Pancreas (tissue), 10 donors: ENCODE measurements around the gene ETFBKMT. TPM values are rescaled to one million over a fixed set of nuclear protein-coding genes. Genes with fewer than 3 reads are reported as not detected.
"Not testable (repeated sequence)": the region's sequence is repeated elsewhere in the genome, so short reads cannot be mapped to it uniquely, and the experiment has no call there.

Source experiments
- ATAC-seq, 4 donors: fragments of 200-7000 bp; cut with Tn5 transposase; one replicate each; pipeline versions ENCODE4 v1.8.0 to v1.9.1; 2020; ENCODE audit warnings: mild to moderate bottlenecking in 4 of 4, moderate library complexity in 4 of 4
- DNase-seq, 6 donors: peaks; one replicate each; pipeline ENCODE4 v3.0.0-alpha.2; 2020
- FAIRE-seq: peaks from 2 replicates; lab custom pipeline; 2012; peaks lifted over from hg19 to GRCh38; lab: Jason Lieb, UNC
- H3K27ac ChIP-seq, 4 donors: fragments of 200-600 bp; sonication (generic); 1 replicate in 3 of 4; 2 replicates in 1 of 4; pipeline versions ENCODE4 v1.5.0 to v1.8.0; 2020
- H3K27me3 ChIP-seq, 4 donors: fragments of 200-600 bp; one replicate each; pipeline ENCODE4 v1.8.0; 2021
- H3K36me3 ChIP-seq, 3 donors: fragments of 200-600 bp; sonication (generic) in 1 of 3; one replicate each; pipeline versions ENCODE4 v1.5.0 to v1.8.0; 2020 to 2021
- H3K4me1 ChIP-seq, 3 donors: fragments of 200-600 bp; one replicate each; pipeline ENCODE4 v1.8.0; 2021
- H3K4me3 ChIP-seq, 4 donors: fragments of 200-600 bp; sonication (generic) in 2 of 4; one replicate each; pipeline versions ENCODE4 v1.5.0 to v1.8.0; 2020 to 2021
- H3K9me3 ChIP-seq, 4 donors: fragments of 200-600 bp; one replicate each; pipeline ENCODE4 v1.8.0; 2021
- WGBS, 2 donors: extraction: QIAGEN DNeasy Blood & Tissue Kit; methylation state at CpG; one replicate each; pipeline ENCODE4 v1.1.7; 2013; 5-methylcytosine and 5-hydroxymethylcytosine counted together
- intact Hi-C, 3 donors: fragments of 100-400 bp; cut with DNase I; formaldehyde crosslinking; loops; one replicate each; pipeline versions ENCODE4 v1.11.1 to v1.14.2; 2022
- polyA plus RNA-seq, 2 donors: library from polyadenylated mRNA; stranded (reverse); fragments of 200-250 nt; gene quantifications; one replicate each; pipeline ENCODE4 v1.2.3, GENCODE V29; 2013
- total RNA-seq, 6 donors: library from RNA; stranded (reverse); fragmentation: NEBNext Ultra II Directional in 4 of 6; extraction: Animal tissue kit (Norgen Biotek cat#: 25700) in 4 of 6; gene quantifications; one replicate each; pipeline versions ENCODE4 v1.2.1 to v1.2.4, GENCODE V29; 2021 to 2023
- TF ChIP-seq, protein P1 (sequence below), 4 donors: fragments of 200-600 bp; sonication (generic) in 3 of 4; IDR thresholded peaks; one replicate each; pipeline versions ENCODE4 v1.5.0 to v1.8.0; 2021; ENCODE audit warnings: antibody characterized with exemption in 4 of 4
- donor health status: healthy with polysubstance abuse.
- donor health status: DM: no; HTN: no; CAD: no; lungs with moderate emphysema.
- donor health status: DM: no; HTN: no; CAD: no.
- donor health status: control.
- donor health status: control.
- donor health status: Bipolar disorder and iron deficiency.
- donor health status: DM: yes; HTN: yes; CAD: no.
- donor health status: DM: no; HTN: no; CAD: no.
- donor health status: DM: no; HTN: no; CAD: no.
- donor health status: DM: yes; HTN: yes; CAD: no.

ETFBKMT gene
- total and polyA plus RNA-seq, 8 donors, result 1.8 to 4.6 (median 2.9) TPM

DNA sequence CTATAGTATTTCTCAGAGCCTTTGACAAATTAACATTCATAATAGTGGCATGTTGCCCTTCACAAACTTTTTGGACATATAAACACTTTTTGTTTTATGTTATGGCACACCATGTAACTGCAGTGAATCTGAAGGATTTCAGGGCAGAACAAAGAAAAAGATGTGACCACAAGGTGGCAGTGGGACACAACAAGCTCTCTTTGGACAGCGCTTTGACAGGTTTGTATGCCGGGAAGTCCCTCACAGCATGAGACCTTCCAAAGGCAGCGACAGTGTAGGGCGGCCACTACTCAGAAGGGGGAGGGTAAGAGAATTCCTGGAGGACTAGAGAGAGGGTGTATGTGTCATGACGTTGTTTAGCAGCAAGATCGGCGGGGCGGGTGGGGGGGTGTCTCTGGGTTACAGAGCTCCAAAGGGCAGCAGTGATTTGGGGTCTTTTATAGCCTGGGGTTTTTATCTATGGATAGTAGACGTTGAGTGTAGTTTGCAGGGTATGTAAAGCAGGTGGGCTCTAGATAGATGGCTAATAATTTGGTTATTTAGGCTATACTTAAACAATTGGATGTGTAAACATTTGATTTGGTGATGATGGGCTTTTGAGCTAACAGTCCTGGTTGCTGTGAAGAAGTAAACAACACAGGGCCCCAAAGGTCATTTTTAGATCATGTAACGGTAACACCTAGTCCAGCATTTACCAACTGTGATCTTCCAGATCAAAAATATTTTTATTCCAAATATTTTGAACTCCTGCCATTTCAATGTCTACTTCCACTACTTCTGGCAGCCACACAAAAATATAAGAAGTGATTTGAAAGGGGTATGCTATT is 22.9 kb downstream of the ETFBKMT start:
- ATAC-seq, result peak; percentile 40 to 96 (median 82)
- intact Hi-C loops, result no loop called here

DNA sequence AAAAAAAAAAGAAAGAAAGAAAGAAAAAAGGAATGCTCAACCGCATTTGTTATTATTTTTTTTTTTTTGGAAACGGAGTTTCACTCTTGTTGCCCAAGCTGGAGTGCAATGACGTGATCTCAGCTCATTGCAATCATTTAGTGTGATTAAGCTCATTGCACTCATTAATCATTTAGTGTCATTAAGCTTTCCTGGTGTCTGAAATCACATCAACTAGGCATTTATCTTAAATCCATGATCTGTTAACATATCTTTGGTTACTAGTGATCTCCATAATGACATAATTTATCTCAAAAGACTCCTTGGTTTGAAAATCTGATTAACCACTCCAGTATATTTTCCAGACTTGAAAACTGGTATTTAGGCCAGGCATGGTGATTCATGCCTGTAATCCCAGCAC is 26.3 kb downstream of the ETFBKMT start:
- no peak for FAIRE-seq
- Histone ChIP-seq H3K27ac (no peak overlapping the region), H3K4me3 (no peak overlapping the region), H3K27me3 (no peaks in the 10 kb centered on the region), H3K36me3 (peaks cover 0 to 3% (median 0%) of the 10 kb centered on the region in 3 donors), H3K9me3 (no peaks in the 10 kb centered on the region), H3K4me1 (no peaks in the 10 kb centered on the region)
- ATAC-seq, result no peak
- no peak for DNase-seq
- intact Hi-C loops, result no loop called here
- WGBS, 2 donors, result 96% methylated on average over 3 of the region's 3 CpGs
- TF ChIP-seq, protein P1, sequence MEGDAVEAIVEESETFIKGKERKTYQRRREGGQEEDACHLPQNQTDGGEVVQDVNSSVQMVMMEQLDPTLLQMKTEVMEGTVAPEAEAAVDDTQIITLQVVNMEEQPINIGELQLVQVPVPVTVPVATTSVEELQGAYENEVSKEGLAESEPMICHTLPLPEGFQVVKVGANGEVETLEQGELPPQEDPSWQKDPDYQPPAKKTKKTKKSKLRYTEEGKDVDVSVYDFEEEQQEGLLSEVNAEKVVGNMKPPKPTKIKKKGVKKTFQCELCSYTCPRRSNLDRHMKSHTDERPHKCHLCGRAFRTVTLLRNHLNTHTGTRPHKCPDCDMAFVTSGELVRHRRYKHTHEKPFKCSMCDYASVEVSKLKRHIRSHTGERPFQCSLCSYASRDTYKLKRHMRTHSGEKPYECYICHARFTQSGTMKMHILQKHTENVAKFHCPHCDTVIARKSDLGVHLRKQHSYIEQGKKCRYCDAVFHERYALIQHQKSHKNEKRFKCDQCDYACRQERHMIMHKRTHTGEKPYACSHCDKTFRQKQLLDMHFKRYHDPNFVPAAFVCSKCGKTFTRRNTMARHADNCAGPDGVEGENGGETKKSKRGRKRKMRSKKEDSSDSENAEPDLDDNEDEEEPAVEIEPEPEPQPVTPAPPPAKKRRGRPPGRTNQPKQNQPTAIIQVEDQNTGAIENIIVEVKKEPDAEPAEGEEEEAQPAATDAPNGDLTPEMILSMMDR (IDR thresholded peaks at IDR 0.05), result no peak

More for the DNA sequence above, 22.9 kb downstream of the ETFBKMT start:
- TF ChIP-seq, protein P1 (IDR thresholded peaks at IDR 0.05), result peak; percentile 6 to 46 (median 30)
- FAIRE-seq (no peak), DNase-seq (peak in 3 of 6 donors; percentile 13 to 60 (median 47))
- H3K4me3 ChIP-seq, result no peak overlapping the region
- no peak overlapping the region for H3K27ac ChIP-seq
- H3K27me3 ChIP-seq, result no peaks in the 10 kb centered on the region
- H3K36me3 ChIP-seq, result peaks cover 0 to 3% (median 0%) of the 10 kb centered on the region in 3 donors
- no peaks in the 10 kb centered on the region for H3K4me1 ChIP-seq
- H3K9me3 ChIP-seq, result no peaks in the 10 kb centered on the region
- WGBS, 2 donors, result 67 to 75% methylated on average over 10 of the region's 10 CpGs

DNA sequence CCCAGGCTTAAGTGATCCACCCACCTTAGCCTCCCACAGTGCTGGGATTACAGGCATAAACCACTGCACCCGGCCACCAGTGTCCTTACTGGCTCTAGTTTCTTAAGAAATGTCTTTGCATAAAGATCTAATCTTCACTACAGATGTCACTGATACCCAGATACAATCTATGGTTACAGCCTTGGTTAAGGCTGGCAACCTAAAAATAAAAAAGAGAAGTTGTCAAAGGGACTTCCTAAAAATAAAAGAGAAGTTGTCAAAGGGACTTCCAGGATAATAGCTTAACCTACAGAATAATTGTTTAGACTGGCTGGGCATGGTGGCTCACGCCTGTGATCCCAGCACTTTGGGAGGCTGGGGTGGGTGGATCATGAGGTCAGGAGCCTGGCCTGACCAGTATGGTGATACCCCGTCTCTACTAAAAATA is 27.6 kb downstream of the ETFBKMT start:
- Histone ChIP-seq H3K36me3 (peaks cover 0 to 3% (median 0%) of the 10 kb centered on the region in 3 donors), H3K27me3 (no peaks in the 10 kb centered on the region), H3K4me3 (no peak overlapping the region), H3K9me3 (no peaks in the 10 kb centered on the region), H3K4me1 (no peaks in the 10 kb centered on the region), H3K27ac (no peak overlapping the region)
- TF ChIP-seq, protein P1 (IDR thresholded peaks at IDR 0.05), result no peak
- DNase-seq (no peak), FAIRE-seq (no peak), ATAC-seq (peak in 1 of 4 donors; percentile 46)
- intact Hi-C loops, result no loop called here
- 85 to 92% methylated on average over 3 of the region's 3 CpGs for WGBS, 2 donors

DNA sequence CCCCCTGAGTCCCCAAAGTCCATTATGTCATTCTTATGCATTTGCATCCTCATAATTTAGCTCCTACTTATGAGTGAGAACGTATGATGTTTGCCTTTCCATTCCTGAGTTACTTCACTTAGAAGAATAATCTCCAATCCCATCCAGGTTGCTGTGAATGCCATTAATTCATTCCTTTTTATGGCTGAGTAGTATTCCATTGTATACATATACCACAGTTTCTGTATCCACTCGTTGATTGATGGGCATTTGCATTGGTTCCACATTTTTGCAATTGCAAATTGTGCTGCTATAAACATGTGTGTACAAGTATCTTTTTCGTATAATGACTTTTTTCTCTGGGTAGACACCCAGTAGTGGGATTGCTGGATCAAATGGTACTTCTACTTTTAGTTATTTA is 30.4 kb downstream of the ETFBKMT start:
- DNase-seq, H3K4me1 ChIP-seq, intact Hi-C loops, FAIRE-seq, ATAC-seq, H3K36me3 ChIP-seq, H3K4me3 ChIP-seq, H3K27ac ChIP-seq, H3K27me3 ChIP-seq, H3K9me3 ChIP-seq: not testable (repeated sequence)
- 90 to 93% methylated on average over 3 of the region's 3 CpGs for WGBS, 2 donors

DNA sequence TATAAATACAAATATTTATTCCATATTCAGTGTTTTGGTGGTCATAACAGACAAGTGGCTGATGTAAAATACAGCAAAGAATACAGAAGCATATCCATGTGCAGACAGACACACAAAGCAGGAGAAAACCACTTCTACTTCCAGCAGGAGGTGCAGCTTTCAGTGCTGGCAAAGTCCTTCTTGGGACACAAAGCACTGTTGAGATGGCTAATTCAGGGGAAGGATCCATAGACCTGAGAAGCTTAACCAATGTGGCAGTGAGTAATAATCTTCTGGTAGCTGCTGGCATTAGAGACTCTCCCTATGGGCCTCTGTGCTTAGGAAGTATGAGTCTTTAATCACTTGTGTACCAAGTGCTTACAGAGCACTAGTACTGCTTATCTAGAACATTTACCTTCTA is 42.6 kb downstream of the ETFBKMT start:
- H3K4me3 ChIP-seq, result no peak overlapping the region
- H3K36me3 ChIP-seq, result no peaks in the 10 kb centered on the region
- no peak overlapping the region for H3K27ac ChIP-seq
- DNase-seq (no peak), ATAC-seq (no peak), FAIRE-seq (no peak)
- intact Hi-C loops, result no loop called here
- H3K4me1 ChIP-seq, result no peaks in the 10 kb centered on the region
- no peaks in the 10 kb centered on the region for H3K27me3 ChIP-seq
- no peaks in the 10 kb centered on the region for H3K9me3 ChIP-seq
- TF ChIP-seq, protein P1 (IDR thresholded peaks at IDR 0.05), result no peak
